ENCODE measurements around the gene HASPIN. TPM values are rescaled to one million over a fixed set of nuclear protein-coding genes. Genes with fewer than 3 reads are reported as not detected.

Gene HASPIN
- total RNA-seq, 1 donor from 2014 or later: 0.68 TPM

- TF ChIP-seq CTCF (IDR thresholded peaks at IDR 0.05): no peak
- DNase-seq: no peak
- Histone ChIP-seq H3K27ac (no peak overlapping the region), H3K27me3 (ENCODE audit: low read depth) (no peaks in the 10 kb centered on the region), H3K4me3 (no peak overlapping the region), H3K4me1 (peaks cover 15% of the 10 kb centered on the region), H3K36me3 (no peaks in the 10 kb centered on the region), H3K9me3 (no peaks in the 10 kb centered on the region)
- intact Hi-C loops (cut with DNase I): no loop called here
- no peak for ATAC-seq
Measured at GRCh38 chr17:3739422-3740124, 15.9 kb downstream of the HASPIN start.

DNA sequence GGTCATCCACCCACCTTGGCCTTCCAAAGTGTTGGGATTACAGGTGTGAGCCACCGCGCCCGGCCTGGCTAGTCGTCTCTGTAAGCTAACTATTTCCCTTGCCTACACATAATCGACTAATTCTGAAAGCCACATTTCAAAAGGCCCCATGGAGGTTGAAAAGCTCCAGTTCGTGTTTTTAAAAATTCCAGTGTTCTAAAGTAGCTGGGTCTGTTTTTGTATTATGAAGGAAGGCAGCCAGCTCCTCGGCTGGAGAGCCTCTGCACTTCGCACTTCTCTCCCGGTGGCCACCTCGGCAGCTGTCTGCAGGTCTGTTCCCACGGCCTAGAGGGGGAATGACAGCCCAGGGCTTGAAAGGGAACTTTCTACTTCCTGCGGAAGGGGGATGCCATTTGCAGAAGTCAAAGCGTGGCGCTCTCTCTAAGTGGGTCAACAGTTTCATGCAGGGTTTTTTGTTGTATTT is 16.9 kb downstream of the HASPIN start:
- H3K27me3 ChIP-seq (ENCODE audit: low read depth): no peaks in the 10 kb centered on the region
- peak in 1 of 2 donors; percentile 47 for ATAC-seq
- no peaks in the 10 kb centered on the region for H3K9me3 ChIP-seq
- intact Hi-C loops (cut with DNase I): no loop called here
- H3K4me3 ChIP-seq: no peak overlapping the region
- H3K36me3 ChIP-seq: no peaks in the 10 kb centered on the region
- peaks cover 15% of the 10 kb centered on the region for H3K4me1 ChIP-seq
- DNase-seq: peak; percentile 60
- H3K27ac ChIP-seq: no peak overlapping the region
- no peak for TF ChIP-seq CTCF (IDR thresholded peaks at IDR 0.05)

DNA sequence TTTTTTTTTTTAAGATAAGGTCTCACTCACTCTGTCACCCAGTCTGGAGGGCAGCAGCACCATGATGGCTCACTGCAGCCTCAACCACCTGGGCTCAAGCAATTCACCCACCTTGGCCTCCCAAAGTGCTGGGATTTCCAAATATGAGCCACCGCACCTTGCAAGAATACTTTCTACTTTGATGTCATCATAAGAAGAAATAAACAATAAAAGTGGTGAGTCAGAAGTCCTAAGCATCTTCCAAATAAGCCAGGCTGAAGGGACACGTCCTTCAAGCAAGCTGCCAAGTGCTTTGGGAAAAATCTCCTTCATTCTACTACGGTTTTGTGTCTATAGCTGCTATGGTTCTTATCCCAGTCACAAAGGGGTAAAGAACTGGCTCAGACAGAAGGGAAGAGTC is 20.3 kb downstream of the HASPIN start:
- no peak overlapping the region for H3K27ac ChIP-seq
- no peak for ATAC-seq
- DNase-seq: no peak
- H3K4me3 ChIP-seq: no peak overlapping the region
- intact Hi-C loops (cut with DNase I): no loop called here
- H3K27me3 ChIP-seq (ENCODE audit: low read depth): no peaks in the 10 kb centered on the region
- H3K36me3 ChIP-seq: no peaks in the 10 kb centered on the region
- no peaks in the 10 kb centered on the region for H3K9me3 ChIP-seq
- H3K4me1 ChIP-seq: no peaks in the 10 kb centered on the region
- TF ChIP-seq CTCF (IDR thresholded peaks at IDR 0.05): no peak

DNA sequence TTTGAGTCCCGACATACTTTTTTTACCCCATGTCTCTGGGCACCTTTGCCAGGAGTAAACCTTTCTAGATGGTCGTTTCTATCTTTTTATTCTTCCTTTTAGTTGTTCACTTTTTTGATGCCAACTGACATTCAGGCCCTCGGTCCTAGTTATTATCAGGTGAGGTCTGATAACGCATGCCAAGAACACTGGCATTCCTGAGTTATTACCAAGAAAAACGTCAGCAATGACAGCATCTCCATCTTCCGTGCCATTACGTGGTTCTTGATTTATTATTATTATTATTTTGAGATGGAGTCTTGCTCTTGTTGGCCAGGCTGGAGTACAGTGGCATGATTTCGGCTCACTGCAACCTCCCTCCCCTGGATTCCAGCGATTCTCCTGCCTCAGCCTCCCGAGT is 21.4 kb downstream of the HASPIN start:
- no peak for TF ChIP-seq CTCF (IDR thresholded peaks at IDR 0.05)
- Histone ChIP-seq H3K27ac (no peak overlapping the region), H3K27me3 (ENCODE audit: low read depth) (no peaks in the 10 kb centered on the region), H3K4me3 (no peak overlapping the region), H3K36me3 (no peaks in the 10 kb centered on the region), H3K4me1 (no peaks in the 10 kb centered on the region), H3K9me3 (no peaks in the 10 kb centered on the region)
- ATAC-seq (no peak), DNase-seq (no peak)
- intact Hi-C loops (cut with DNase I): no loop called here

- Histone ChIP-seq H3K9me3 (no peaks in the 10 kb centered on the region), H3K36me3 (no peaks in the 10 kb centered on the region), H3K4me3 (no peak overlapping the region), H3K4me1 (no peaks in the 10 kb centered on the region), H3K27ac (no peak overlapping the region), H3K27me3 (ENCODE audit: low read depth) (no peaks in the 10 kb centered on the region)
- DNase-seq (no peak), ATAC-seq (no peak)
- intact Hi-C loops (cut with DNase I): no loop called here
- no peak for TF ChIP-seq CTCF (IDR thresholded peaks at IDR 0.05)
Measured at GRCh38 chr17:3747805-3748204, 24.1 kb downstream of the HASPIN start.
